Measurements from ENCODE around the gene FNDC7.
"Not testable (repeated sequence)": the region's sequence is repeated elsewhere in the genome, so short reads cannot be mapped to it uniquely, and the experiment has no call there.

Gene FNDC7

GRCh38 chr1:108780937-108781574, 68.3 kb downstream of the FNDC7 start:
- H3K27me3 Mint-ChIP-seq (ENCODE audit: low read depth) = no peaks in the 10 kb centered on the region
- H3K4me3 Mint-ChIP-seq = no peak overlapping the region
- no peaks in the 10 kb centered on the region for H3K4me1 Mint-ChIP-seq
- TF ChIP-seq CTCF (IDR thresholded peaks at IDR 0.05; ENCODE audit: unreplicated experiment in 3 of 3) = no peak
- no peak overlapping the region for H3K27ac Mint-ChIP-seq
- peaks cover 29% of the 10 kb centered on the region for H3K9me3 Mint-ChIP-seq
- peaks cover 65% of the 10 kb centered on the region for H3K36me3 Mint-ChIP-seq (ENCODE audit: low read depth)

GRCh38 chr1:108781575-108781944, 68.9 kb downstream of the FNDC7 start:
- not testable (repeated sequence) for H3K27ac Mint-ChIP-seq; H3K4me1 Mint-ChIP-seq; H3K27me3 Mint-ChIP-seq (ENCODE audit: low read depth); H3K4me3 Mint-ChIP-seq
- H3K36me3 Mint-ChIP-seq (ENCODE audit: low read depth) = peaks cover 70% of the 10 kb centered on the region
- H3K9me3 Mint-ChIP-seq = peaks cover 32% of the 10 kb centered on the region

- Mint-ChIP-seq H3K4me3 (no peak overlapping the region), H3K27me3 (ENCODE audit: low read depth) (no peaks in the 10 kb centered on the region), H3K36me3 (ENCODE audit: low read depth) (peaks cover 93% of the 10 kb centered on the region), H3K9me3 (peaks cover 47% of the 10 kb centered on the region), H3K4me1 (no peaks in the 10 kb centered on the region), H3K27ac (no peak overlapping the region)
- TF ChIP-seq CTCF (IDR thresholded peaks at IDR 0.05; ENCODE audit: unreplicated experiment in 3 of 3) = no peak
These were observed 72.6 kb downstream of the FNDC7 start for GRCh38 chr1:108785264-108785663.

GRCh38 chr1:108785880-108786279, 73.2 kb downstream of the FNDC7 start:
- H3K4me1 Mint-ChIP-seq = no peaks in the 10 kb centered on the region
- peaks cover 48% of the 10 kb centered on the region for H3K9me3 Mint-ChIP-seq
- no peak for TF ChIP-seq CTCF (IDR thresholded peaks at IDR 0.05; ENCODE audit: unreplicated experiment in 3 of 3)
- no peaks in the 10 kb centered on the region for H3K27me3 Mint-ChIP-seq (ENCODE audit: low read depth)
- H3K27ac Mint-ChIP-seq = no peak overlapping the region
- H3K36me3 Mint-ChIP-seq (ENCODE audit: low read depth) = peaks cover 98% of the 10 kb centered on the region
- H3K4me3 Mint-ChIP-seq = no peak overlapping the region

- no peak for TF ChIP-seq CTCF (IDR thresholded peaks at IDR 0.05; ENCODE audit: unreplicated experiment in 3 of 3)
- peaks cover 32% of the 10 kb centered on the region for H3K9me3 Mint-ChIP-seq
- no peak overlapping the region for H3K27ac Mint-ChIP-seq
- no peaks in the 10 kb centered on the region for H3K27me3 Mint-ChIP-seq (ENCODE audit: low read depth)
- no peaks in the 10 kb centered on the region for H3K4me1 Mint-ChIP-seq
- H3K4me3 Mint-ChIP-seq = no peak overlapping the region
- peaks cover 90% of the 10 kb centered on the region for H3K36me3 Mint-ChIP-seq (ENCODE audit: low read depth)
These were observed 79.1 kb downstream of the FNDC7 start for GRCh38 chr1:108791790-108792189.
